ENCODE results near the gene WDFY4. TPM values are rescaled to one million over a fixed set of nuclear protein-coding genes. Genes with fewer than 3 reads are reported as not detected.

WDFY4 gene
- polyA plus RNA-seq, 1 of the 3 experiments (the other 2 are of a cell fraction) = not detected

DNA sequence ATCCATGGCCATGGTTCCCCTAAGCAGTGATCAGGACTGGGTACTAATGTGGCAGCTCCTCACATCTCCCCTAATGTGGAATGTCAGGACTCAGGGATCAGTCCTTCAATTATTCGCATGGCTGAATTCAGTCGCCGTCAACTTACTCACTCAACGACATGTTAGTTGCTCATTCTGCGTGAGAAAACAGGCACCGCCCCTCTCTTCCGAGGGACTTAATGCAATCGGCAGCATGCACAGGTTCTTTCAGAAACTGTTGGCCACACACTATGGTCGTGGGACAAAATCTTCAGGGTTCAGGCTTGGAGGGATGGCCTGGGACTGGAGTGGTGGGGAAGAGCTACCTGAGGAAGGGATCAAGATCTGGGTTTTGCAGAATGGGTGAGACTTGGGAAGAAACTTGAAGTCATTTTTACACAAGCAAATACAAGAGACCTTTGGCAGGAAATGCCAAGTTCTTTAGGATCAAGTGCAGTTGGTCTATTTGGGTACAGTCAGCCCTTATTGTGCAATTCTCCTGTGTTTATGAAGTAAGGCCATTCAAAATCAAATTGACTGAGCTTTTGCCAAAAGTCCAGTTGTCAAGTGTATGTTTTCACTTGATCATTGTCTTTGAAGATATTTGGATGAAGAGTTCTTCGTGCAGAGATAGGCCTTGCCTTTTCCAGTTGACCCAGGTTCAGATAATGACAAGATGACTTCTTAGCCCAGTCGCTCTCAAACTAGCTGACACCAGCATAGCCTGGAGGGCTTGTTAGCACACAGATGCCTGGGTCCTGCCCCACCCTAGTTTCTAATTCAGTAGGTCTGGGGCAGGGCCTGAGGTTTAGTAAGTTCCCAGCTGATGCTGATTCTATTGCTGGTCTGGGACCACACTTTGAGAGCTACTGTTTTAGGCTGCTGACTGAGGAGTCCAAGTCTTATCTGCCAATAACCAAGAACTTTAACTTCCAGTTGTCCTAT lies 206.5 kb downstream of the WDFY4 start (continued):
- TF ChIP-seq REST (IDR thresholded peaks at IDR 0.05; ENCODE audit: low read depth, low read length) = no peak
- TF ChIP-seq, protein P1, sequence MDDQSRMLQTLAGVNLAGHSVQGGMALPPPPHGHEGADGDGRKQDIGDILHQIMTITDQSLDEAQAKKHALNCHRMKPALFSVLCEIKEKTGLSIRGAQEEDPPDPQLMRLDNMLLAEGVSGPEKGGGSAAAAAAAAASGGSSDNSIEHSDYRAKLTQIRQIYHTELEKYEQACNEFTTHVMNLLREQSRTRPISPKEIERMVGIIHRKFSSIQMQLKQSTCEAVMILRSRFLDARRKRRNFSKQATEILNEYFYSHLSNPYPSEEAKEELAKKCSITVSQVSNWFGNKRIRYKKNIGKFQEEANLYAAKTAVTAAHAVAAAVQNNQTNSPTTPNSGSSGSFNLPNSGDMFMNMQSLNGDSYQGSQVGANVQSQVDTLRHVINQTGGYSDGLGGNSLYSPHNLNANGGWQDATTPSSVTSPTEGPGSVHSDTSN (IDR thresholded peaks at IDR 0.05) = no peak
- TF ChIP-seq USF2 (IDR thresholded peaks at IDR 0.05; ENCODE audit: borderline replicate concordance, low read depth, low read length) = no peak
- TF ChIP-seq POLR2AphosphoS5 (IDR thresholded peaks at IDR 0.05; ENCODE audit: low read depth, low read length) = no peak
- TF ChIP-seq FOXM1 (IDR thresholded peaks at IDR 0.05; ENCODE audit: low read depth) = no peak
- TF ChIP-seq JUND (IDR thresholded peaks at IDR 0.05) = no peak
- no peak for TF ChIP-seq SIN3A (IDR thresholded peaks at IDR 0.05; ENCODE audit: borderline replicate concordance, low read depth, low read length)
- no peak for TF ChIP-seq GATA2 (CRISPR knock-in tag; IDR thresholded peaks at IDR 0.05)
- no peak for TF ChIP-seq CHD2 (IDR thresholded peaks at IDR 0.05; ENCODE audit: low read length, partially characterized antibody)
- TF ChIP-seq FOXJ3 (CRISPR knock-in tag; IDR thresholded peaks at IDR 0.05) = no peak

GRCh38 chr10:48894911-48895802 lies 210.5 kb downstream of the WDFY4 start:
- H3K9me3 ChIP-seq = no peaks in the 10 kb centered on the region
- no peak overlapping the region for H3K27ac ChIP-seq (ENCODE audit: low read depth in 2 of 2, low read length in 1 of 2)
- no peak for TF ChIP-seq YY1 (IDR thresholded peaks at IDR 0.05; ENCODE audit: low read depth)
- TF ChIP-seq MAX (IDR thresholded peaks at IDR 0.05; ENCODE audit: low read depth) = no peak
- TF ChIP-seq JUND (IDR thresholded peaks at IDR 0.05) = no peak
- TF ChIP-seq RFX5 (IDR thresholded peaks at IDR 0.05; ENCODE audit: low read length) = no peak
- TF ChIP-seq CHD2 (IDR thresholded peaks at IDR 0.05; ENCODE audit: low read length, partially characterized antibody) = no peak
- no peak for TF ChIP-seq SIN3A (IDR thresholded peaks at IDR 0.05; ENCODE audit: borderline replicate concordance, low read depth, low read length)
- no peak for TF ChIP-seq FOSL2 (IDR thresholded peaks at IDR 0.05; ENCODE audit: borderline replicate concordance, low read depth)
- no peak for TF ChIP-seq ELF1 (IDR thresholded peaks at IDR 0.05)
- TF ChIP-seq TEAD4 (IDR thresholded peaks at IDR 0.05; ENCODE audit: borderline replicate concordance, insufficient read depth) = no peak
- TF ChIP-seq, protein P1 (IDR thresholded peaks at IDR 0.05) = no peak
- TF ChIP-seq RCOR1 (IDR thresholded peaks at IDR 0.05; ENCODE audit: low read length) = no peak
- TF ChIP-seq POLR2AphosphoS5 (IDR thresholded peaks at IDR 0.05; ENCODE audit: low read depth, low read length) = no peak
- no peak for TF ChIP-seq TAF1 (IDR thresholded peaks at IDR 0.05; ENCODE audit: borderline replicate concordance, low read depth, low read length)
- no peak for TF ChIP-seq GATA2 (CRISPR knock-in tag; IDR thresholded peaks at IDR 0.05)
- TF ChIP-seq IRF3 (IDR thresholded peaks at IDR 0.05; ENCODE audit: low read depth, low read length) = no peak
- ChIA-PET CTCF (interaction anchor here (0.6 to 4.7 kb wide), 7 partner anchors 10 to 624 kb away, joined by 3 to 22 read pairs (median 5); no protein-coding TSS in a partner anchor), POLR2A (no interaction called here)
- no peaks in the 10 kb centered on the region for H3F3A ChIP-seq (replicated peaks; ENCODE audit: insufficient read depth)
- H3K79me2 ChIP-seq (ENCODE audit: insufficient read depth) = no peaks in the 10 kb centered on the region
- 50% methylated on average over 5 of the region's 6 CpGs for WGBS (ENCODE audit: low lambda C conversion rate)
- H2AFZ ChIP-seq (ENCODE audit: low read depth) = no peak overlapping the region
- H3K4me3 ChIP-seq (ENCODE audit: low read depth in 2 of 2, low read length in 1 of 2) = no peak overlapping the region
- no peaks in the 10 kb centered on the region for H3K9me2 ChIP-seq
- DNase-seq = no peak
- no peaks in the 10 kb centered on the region for H3K27me3 ChIP-seq (ENCODE audit: insufficient read depth)
- H4K20me1 ChIP-seq (ENCODE audit: insufficient read depth) = no peaks in the 10 kb centered on the region
- H3K4me2 ChIP-seq = no peak overlapping the region
- H3K36me3 ChIP-seq (replicated peaks in 1 of 2; ENCODE audit: control insufficient read depth in 1 of 2, insufficient read depth in 2 of 2, low read length in 1 of 2) = no peaks in the 10 kb centered on the region
- H3K4me1 ChIP-seq (ENCODE audit: control insufficient read depth in 1 of 2, insufficient read depth in 2 of 2, low read depth in 1 of 2, low read length in 1 of 2) = no peaks in the 10 kb centered on the region
- no peak overlapping the region for H3K9ac ChIP-seq
